Muscle of back (tissue), 11 donors: ENCODE measurements around the gene ESYT3. TPM values are rescaled to one million over a fixed set of nuclear protein-coding genes. Genes with fewer than 3 reads are reported as not detected.
"Not testable (repeated sequence)": the region's sequence is repeated elsewhere in the genome, so short reads cannot be mapped to it uniquely, and the experiment has no call there.

Experiments
- DNase-seq, 3 donors: peaks; one replicate each; pipeline versions ENCODE4 v3.0.0 to v3.0.0-alpha.2; 2013
- polyA plus RNA-seq, 10 donors: library from polyadenylated mRNA; unstranded; fragments of 120-200 nt; gene quantifications; one replicate each; pipeline ENCODE4 v1.2.1, GENCODE V29; 2013; ENCODE audit not compliant: insufficient read length in 10 of 10

The ESYT3 gene
- polyA plus RNA-seq, 10 donors, result 4.6 to 29.4 (median 15.1) TPM

DNA sequence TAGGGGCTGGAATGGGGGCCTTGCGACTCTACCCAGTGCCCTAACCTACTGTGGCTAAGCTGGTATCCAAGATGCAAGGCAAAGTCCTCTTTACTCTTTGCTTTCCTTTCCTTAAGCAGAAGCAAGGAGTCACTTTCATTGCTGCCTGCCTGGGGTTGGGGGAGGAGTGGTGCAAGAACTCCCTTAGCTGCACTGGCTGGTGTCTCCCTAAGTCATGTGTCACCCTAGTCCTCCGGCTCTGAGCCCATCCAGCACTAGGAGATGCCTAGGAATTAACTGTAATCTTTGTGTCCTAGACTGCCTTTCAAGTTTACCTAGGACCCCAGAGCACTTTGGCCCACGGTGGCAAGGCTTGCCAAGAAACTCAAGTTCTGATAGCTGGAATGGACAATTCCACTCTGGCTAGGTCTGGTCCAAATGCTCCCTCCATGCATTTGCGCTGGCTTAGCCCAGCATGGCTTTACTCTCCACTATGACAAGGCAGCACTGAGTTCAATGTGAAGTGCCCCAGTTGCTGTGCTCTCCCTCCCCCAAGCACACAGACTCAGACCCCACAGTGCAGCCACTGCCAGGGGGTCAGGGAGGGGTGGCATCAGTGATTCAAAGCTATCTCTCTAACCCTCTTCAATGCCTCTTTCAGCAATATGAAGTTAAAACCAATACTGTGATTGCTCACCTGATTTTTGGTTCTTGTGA, 58.7 kb downstream of the ESYT3 start:
- DNase-seq, result no peak

DNA sequence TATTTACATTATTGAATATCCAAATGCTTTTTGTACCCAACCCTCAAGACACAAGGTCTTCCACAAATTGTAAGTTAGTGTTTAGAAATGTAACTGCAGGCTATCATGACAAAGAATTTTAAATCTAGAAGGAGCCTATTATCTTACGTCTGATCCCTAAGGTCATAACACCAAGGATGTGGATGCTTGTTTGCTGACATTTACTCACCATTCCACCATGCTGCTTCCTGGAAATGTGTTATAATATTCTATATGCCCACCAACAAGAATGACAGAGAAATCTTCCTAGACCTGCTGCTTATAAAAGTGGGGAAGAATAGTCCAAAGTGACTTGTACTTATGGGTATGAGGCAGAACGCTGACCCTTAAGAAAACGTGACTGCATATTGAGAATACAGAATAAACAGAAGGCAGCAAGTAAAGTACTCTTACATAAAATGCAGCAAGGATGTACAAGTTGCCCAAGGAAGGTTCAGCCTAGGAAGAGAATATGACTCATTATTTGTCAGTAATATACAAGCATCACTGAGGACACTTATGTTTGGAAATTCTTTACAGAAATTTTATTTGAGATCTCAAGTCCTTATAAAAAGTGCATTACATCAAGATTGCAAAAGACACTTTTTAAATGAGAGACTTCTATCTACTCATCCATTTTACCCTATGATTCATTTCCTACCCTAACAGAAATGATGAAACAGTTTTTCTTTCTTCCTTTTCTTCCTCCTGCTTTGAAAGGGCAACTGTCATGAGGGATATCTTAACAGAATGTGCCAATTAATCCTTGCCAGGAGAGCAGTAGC, 59.6 kb downstream of the ESYT3 start:
- DNase-seq, result peak in 1 of 3 donors; percentile 39

DNA sequence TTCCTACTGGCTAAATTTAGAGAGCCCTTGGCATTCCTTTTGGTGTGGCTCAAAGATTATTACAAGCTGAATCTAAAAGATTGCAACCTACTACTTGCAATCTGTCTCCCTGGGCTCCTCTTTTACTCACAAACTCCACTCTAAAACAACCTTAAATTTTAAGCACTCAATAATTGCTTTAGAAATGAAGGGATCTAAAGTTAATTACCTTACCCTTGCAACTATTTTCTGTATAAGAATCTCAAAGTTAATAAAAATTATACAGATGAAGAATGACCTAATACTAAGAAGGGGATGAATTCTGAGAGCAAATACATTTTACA, 60.2 kb downstream of the ESYT3 start:
- peak in 1 of 3 donors; percentile 6 for DNase-seq

DNA sequence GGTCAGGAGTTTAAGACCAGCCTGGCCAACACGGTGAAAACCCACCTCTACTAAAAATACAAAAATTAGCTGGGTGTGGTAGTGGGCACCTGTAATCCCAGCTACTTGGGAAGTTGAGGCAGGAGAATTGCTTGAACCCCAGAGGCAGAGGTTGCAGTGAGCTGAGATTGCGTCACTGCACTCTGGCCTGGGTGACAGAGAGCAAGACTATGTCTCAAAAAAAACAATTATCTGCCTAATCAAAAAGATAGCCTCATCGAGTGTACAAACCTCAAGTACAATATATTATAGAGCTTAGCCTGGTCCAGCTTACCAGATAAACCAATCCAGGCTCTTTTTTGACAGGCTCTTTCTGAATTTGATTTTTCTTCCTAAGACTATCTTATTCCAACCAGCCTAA, 61.2 kb downstream of the ESYT3 start:
- not testable (repeated sequence) for DNase-seq

DNA sequence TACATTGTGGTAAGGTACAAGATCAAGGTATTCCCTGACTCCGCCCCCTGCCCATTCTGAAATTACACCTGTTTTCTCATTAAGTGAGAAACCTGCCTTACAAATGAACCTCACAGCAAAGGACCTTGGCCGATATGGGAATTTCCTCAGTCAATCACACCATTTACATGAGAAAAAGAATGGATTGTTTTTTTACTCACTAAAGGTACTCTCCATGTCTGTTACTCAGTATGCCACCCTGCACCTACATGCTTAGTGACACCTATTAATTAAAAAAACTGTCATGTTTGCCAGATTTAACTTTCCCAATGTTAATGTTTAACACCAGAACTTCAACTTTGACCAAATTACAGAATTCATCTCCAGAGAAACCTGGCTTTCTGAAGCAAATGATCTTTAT, 62.0 kb downstream of the ESYT3 start:
- DNase-seq, result no peak

DNA sequence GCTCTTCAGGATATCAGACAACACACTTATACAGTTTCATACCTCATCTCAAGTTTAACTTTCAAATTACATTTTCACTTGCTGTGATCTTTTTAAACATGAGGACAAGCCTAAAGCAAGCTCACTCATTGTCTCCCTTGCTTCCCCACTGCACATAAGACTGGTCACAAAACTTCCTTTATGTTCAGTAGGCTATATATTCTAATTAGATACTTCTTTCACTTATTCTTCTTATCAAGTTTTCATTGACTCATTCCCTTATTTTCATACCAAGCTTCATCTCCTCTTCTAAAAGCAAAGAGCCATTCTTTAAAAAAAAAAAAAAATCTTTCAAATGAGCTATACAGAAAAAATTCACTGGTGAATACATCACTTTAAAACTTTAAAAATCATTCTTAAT, 62.6 kb downstream of the ESYT3 start:
- no peak for DNase-seq

DNA sequence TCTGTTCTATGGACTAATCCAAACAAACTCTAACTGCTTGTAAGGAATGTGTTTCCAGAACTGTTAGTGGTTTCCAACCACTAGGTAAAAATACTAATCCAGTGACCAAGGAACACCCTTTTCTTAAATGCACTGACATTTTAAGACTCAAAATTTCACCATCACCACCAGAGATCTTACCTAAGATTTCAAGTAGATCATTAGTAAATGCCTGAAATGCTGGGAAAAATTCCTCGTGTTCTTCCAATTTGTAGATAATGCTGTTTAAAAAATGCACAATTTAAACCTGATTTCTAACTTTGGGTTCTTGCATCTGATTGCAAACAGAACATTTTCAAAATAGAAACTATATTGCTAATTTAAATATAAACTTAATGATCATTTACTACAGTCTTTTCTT, 63.4 kb downstream of the ESYT3 start:
- DNase-seq, result no peak

DNA sequence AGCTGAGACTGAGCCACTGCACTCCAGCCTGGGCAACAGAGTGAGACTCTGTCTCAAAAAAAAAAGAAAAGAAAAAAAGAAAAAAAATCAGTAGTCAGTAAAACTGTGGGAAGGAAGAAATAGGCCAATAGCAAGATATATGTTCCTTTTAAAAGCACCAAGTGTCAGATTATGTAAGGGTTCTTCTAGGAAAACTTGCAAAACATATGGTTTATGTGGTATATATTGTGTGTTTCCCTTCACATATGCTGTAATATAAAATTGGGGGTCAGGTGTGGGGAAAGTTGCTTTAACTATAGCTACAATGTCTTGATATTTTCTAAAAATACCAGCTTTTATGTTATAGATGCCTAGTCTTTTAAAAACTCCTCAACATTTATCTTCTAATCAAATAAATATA, 64.6 kb downstream of the ESYT3 start:
- DNase-seq, result no peak

DNA sequence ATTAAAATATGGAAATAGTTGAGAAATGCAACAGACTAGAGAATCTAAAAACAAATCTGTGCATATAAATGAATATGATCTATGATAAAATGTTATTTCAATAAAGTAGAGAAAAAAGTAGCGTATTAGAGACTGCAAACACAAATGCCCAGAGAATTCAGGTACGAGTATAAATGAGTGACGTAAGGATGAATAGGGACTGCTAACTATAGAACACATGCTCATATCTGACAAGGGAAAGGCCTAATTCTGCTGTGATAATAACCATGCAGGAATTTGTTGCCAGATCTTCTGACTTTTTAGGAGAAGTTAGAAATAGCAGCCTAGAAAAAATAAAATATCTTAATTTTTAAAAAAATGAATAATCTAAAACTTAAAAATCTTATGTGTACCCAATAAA, 73.1 kb downstream of the ESYT3 start:
- no peak for DNase-seq

DNA sequence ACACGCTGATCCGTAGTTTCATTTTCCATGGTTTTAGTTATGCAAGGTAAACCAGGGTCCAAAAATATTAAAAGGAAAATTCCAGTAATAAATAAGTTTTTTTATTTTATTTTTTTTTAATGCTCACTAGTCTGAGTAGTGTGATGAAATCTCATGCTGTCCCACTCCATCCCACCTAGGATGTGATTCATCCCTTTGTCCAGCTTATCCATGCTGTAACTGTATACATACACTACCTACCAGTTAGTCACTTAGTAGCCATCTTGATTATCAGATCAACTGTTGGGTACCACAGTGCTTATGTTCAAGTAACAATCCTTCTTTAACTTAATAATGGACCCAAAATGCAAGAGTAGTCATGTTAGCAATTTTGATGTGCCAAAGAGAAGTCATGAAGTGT, 75.2 kb downstream of the ESYT3 start:
- no peak for DNase-seq

DNA sequence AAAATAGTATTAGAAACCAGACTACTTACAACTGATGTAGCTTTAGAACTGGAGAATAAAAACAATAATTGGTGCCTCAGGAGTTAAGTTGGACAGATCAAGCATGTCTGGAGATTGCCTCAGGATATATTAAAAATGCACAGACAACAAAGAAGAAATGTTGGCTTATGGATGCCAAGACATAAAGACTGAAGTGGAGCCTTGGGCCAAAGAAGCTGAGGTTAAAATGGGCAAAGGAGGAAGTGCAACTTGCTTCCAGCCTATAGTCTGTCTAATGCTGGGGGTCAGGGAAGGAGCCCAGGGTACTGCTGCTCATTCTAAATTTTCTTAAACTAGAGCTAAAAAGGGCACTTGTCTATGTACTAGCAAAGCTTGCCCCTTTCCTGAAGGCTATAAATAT, 77.5 kb downstream of the ESYT3 start:
- no peak for DNase-seq

DNA sequence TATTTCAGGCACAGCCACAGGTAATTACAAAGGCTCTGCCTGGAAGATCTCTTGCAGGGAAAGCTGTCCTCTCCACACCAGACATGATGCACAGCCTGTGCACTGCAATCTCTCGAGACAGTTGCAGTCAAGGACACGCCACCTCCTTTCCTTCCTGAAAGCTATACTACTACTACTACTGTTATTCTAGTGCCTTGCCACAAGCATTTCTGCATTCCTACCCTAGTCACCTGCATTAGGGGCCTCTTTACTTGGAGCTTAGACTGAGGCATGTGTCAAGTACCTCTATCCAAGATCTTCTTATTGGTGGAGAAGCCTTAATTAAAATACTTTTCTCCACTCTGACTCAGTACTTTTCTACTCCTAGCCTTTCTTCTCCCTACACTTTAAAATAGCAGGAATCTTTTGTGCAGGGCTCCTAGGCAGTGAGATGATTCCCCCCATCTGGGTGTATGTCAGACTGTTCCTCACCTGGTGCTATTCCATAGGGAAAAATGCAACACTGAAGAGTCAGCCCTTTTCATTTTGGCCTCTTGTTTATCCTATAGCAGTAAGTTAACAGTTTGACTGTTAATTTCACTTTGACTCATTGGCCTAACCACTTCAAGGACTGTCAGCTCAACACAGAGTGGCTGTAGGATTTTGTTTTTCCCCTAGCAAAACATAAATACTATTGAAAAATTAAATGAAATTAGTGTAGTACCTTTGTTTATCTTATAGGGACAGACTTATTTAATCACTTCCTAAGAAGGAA, 78.9 kb downstream of the ESYT3 start:
- no peak for DNase-seq

DNA sequence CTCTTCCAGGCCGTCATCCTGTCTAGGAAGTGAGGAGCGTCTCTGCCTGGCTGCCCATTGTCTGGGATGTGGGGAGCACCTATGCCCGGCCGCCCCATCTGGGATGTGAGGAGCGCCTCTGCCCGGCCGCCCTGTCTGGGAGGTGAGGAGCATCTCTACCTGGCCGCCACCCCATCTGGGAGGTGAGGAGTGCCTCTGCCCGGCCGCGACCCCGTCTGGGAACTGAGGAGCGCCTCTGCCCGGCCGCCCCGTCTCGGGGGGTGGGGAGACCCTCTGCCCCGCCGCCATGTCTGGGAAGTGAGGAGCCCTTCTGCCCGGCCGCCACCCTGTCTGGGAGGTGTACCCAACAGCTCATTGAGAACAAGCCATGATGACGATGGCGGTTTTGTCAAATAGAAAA, 87.0 kb downstream of the ESYT3 start:
- not testable (repeated sequence) for DNase-seq

Other genes with a start within 250 kb of the ESYT3 start
- gene ARMC8, start 247.3 kb upstream of the ESYT3 start, polyA plus RNA-seq, result 10 to 100 TPM; 31.1 to 52.8 (median 38.8) TPM
- gene NME9, start 104.8 kb upstream of the ESYT3 start, polyA plus RNA-seq, result 1 to 10 TPM in 3 of 10 donors, under 1 TPM in 7; 0.28 to 1.2 (median 0.67) TPM
- gene MRAS, start 86.0 kb upstream of the ESYT3 start, polyA plus RNA-seq, result 10 to 100 TPM; 39.4 to 84.0 (median 65.2) TPM
- gene CEP70, start 159.6 kb downstream of the ESYT3 start, polyA plus RNA-seq, result 10 to 100 TPM; 15.5 to 27.4 (median 21.2) TPM
- gene FAIM, start 174.2 kb downstream of the ESYT3 start, polyA plus RNA-seq, result 10 to 100 TPM in 9 of 10 donors, 1 to 10 TPM in 1; 9.0 to 18.9 (median 12.1) TPM